RWPE2 (cell line): ENCODE results near the gene EPYC.

ENCODE experiments used
- ATAC-seq: fragments of 200-7000 bp; cut with Tn5 transposase; 3 replicates; pipeline ENCODE4 v1.9.1; 2021; ENCODE audit warnings: low read depth
- DNase-seq: peaks from one replicate; pipeline ENCODE4 v3.0.0-alpha.2; 2020; ENCODE audit warnings: low spot score
- H3K27ac ChIP-seq: fragments of 450-650 bp; 2 replicates; pipeline ENCODE4 v1.5.1; 2017; ENCODE audit warnings: mild to moderate bottlenecking; ENCODE audit not compliant: poor library complexity, severe bottlenecking
- H3K27me3 ChIP-seq: fragments of 250-450 bp; sonication (Bioruptor Pico); 2 replicates; pipeline ENCODE4 v1.5.1; 2021; ENCODE audit warnings: mild to moderate bottlenecking, moderate library complexity; ENCODE audit not compliant: insufficient read depth, poor library complexity, severe bottlenecking
- H3K36me3 ChIP-seq: fragments of 250-450 bp; sonication (Bioruptor Pico); 2 replicates; pipeline ENCODE4 v1.5.1; 2020; ENCODE audit warnings: low read depth, mild to moderate bottlenecking, moderate library complexity
- H3K4me1 ChIP-seq: fragments of 250-450 bp; sonication (Bioruptor Pico); 2 replicates; pipeline ENCODE4 v1.5.1; 2021; ENCODE audit warnings: mild to moderate bottlenecking, moderate library complexity; ENCODE audit not compliant: insufficient read depth, poor library complexity, severe bottlenecking
- H3K4me3 ChIP-seq: fragments of 250-450 bp; sonication (Bioruptor Pico); 2 replicates; pipeline ENCODE4 v1.5.1; 2021; ENCODE audit warnings: mild to moderate bottlenecking, moderate library complexity; ENCODE audit not compliant: severe bottlenecking
- H3K9me3 ChIP-seq: fragments of 250-450 bp; sonication (Bioruptor Pico); 2 replicates; pipeline ENCODE4 v1.5.1; 2021; ENCODE audit warnings: mild to moderate bottlenecking, moderate library complexity; ENCODE audit not compliant: severe bottlenecking
- CTCF ChIP-seq: fragments of 450-650 bp; IDR thresholded peaks from one replicate; pipeline ENCODE4 v1.5.1; 2017; ENCODE audit warnings: mild to moderate bottlenecking, moderate library complexity; ENCODE audit not compliant: poor library complexity, severe bottlenecking

Gene EPYC

DNA sequence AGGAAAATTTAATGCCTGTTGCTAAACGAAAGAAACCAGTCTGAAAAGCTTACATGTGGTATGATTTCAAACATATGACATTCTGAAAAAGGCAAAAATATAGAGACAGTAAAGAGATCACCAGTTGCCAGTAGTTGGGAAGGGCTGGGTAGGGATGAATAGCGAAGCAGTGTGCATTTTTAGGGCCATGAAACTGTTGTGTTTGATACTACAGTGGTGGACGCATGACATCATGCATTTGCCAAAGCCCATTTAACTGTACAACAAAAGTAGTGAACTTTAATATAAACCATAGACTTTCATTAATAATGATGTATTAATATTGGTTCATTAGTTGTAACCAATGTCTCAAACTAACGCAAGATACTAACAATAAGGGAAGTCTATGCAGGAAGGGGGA is 14.7 kb upstream of the EPYC start:
- ATAC-seq = no peak
- no peak for DNase-seq
- Histone ChIP-seq H3K36me3 (no peaks in the 10 kb centered on the region), H3K27me3 (no peaks in the 10 kb centered on the region), H3K4me3 (no peak overlapping the region), H3K4me1 (no peaks in the 10 kb centered on the region), H3K9me3 (no peaks in the 10 kb centered on the region), H3K27ac (no peak overlapping the region)
- no peak for TF ChIP-seq CTCF

- H3K9me3 ChIP-seq = no peaks in the 10 kb centered on the region
- DNase-seq (no peak), ATAC-seq (no peak)
- H3K36me3 ChIP-seq = no peaks in the 10 kb centered on the region
- H3K27me3 ChIP-seq = no peaks in the 10 kb centered on the region
- no peaks in the 10 kb centered on the region for H3K4me1 ChIP-seq
- no peak for TF ChIP-seq CTCF
- H3K4me3 ChIP-seq = no peak overlapping the region
- no peak overlapping the region for H3K27ac ChIP-seq
These were observed 12.9 kb upstream of the EPYC start for GRCh38 chr12:91017511-91018263.

GRCh38 chr12:91017043-91017442 is 12.3 kb upstream of the EPYC start:
- Histone ChIP-seq H3K4me1 (no peaks in the 10 kb centered on the region), H3K27ac (no peak overlapping the region), H3K27me3 (no peaks in the 10 kb centered on the region), H3K9me3 (no peaks in the 10 kb centered on the region), H3K4me3 (no peak overlapping the region), H3K36me3 (no peaks in the 10 kb centered on the region)
- TF ChIP-seq CTCF = no peak
- no peak for DNase-seq
- no peak for ATAC-seq

GRCh38 chr12:91009319-91009950 is 4.7 kb upstream of the EPYC start:
- no peak for TF ChIP-seq CTCF
- Histone ChIP-seq H3K27ac (no peak overlapping the region), H3K27me3 (peaks cover 3% of the 10 kb centered on the region), H3K4me3 (no peak overlapping the region), H3K36me3 (no peaks in the 10 kb centered on the region), H3K9me3 (no peaks in the 10 kb centered on the region), H3K4me1 (no peaks in the 10 kb centered on the region)
- ATAC-seq (no peak), DNase-seq (no peak)
